ENCODE measurements around the gene GAREM2. TPM values are rescaled to one million over a fixed set of nuclear protein-coding genes. Genes with fewer than 3 reads are reported as not detected.

Gene GAREM2
- total and polyA plus RNA-seq, 9 of the 15 experiments (the other 6 are each of a cell fraction or from before 2014, with no cell fraction given), result 1.7 to 12.4 (median 2.5) TPM

DNA sequence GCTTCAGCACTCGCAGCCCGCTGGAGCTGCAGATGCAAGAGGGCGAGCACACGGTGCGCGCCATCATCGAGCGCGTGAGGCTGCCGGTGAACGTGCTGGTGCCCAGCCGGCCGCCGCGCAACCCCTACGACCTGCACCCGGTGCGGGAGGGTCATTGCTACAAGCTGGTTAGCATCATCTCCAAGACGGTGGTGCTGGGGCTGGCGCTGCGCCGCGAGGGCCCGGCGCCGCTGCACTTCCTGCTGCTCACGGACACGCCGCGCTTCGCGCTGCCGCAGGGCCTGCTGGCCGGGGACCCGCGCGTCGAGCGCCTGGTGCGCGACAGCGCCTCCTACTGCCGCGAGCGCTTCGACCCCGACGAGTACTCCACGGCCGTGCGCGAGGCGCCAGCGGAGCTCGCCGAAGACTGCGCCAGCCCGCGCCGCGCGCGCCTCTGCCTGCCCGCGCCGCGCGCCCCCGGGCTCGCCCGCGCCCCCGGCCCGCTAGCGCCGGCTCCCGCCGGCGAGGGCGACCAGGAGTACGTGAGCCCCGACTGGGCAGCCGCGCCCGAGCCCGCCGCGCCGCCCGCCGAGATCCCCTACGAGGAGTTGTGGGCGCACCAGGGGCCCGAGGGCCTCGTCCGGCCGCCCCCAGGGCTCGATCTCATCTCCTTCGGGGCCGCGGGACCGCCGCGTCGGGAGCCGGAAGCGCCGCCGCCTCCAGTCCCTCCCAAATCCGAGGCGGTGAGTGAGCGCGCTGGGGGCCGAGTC lies 11.8 kb downstream of the GAREM2 start (continued):
- TF ChIP-seq, protein P1, sequence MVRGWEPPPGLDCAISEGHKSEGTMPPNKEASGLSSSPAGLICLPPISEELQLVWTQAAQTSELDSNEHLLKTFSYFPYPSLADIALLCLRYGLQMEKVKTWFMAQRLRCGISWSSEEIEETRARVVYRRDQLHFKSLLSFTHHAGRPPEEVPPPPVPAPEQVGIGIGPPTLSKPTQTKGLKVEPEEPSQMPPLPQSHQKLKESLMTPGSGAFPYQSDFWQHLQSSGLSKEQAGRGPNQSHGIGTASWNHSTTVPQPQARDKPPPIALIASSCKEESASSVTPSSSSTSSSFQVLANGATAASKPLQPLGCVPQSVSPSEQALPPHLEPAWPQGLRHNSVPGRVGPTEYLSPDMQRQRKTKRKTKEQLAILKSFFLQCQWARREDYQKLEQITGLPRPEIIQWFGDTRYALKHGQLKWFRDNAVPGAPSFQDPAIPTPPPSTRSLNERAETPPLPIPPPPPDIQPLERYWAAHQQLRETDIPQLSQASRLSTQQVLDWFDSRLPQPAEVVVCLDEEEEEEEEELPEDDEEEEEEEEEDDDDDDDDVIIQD (CRISPR knock-in tag; IDR thresholded peaks at IDR 0.05), result peak; percentile 21; the same call in 1 of the 2 replicates
- TF ChIP-seq ZFP36 (IDR thresholded peaks at IDR 0.05; ENCODE audit: low read depth, low read length, partially characterized antibody), result no peak
- TF ChIP-seq MTA2 (IDR thresholded peaks at IDR 0.05; ENCODE audit: low read depth), result no peak
- no peak for TF ChIP-seq MCM7 (IDR thresholded peaks at IDR 0.05)
- no peak for TF ChIP-seq MCM2 (IDR thresholded peaks at IDR 0.05; ENCODE audit: low read depth)
- no peak for TF ChIP-seq ZNF217 (CRISPR knock-in tag; IDR thresholded peaks at IDR 0.05)
- peak; percentile 51; the same call in 1 of the 2 replicates for TF ChIP-seq CBX5 (IDR thresholded peaks at IDR 0.05; ENCODE audit: borderline replicate concordance, low read depth)
- no peak for TF ChIP-seq MBD2 (IDR thresholded peaks at IDR 0.05; ENCODE audit: borderline replicate concordance, low read depth)
- TF ChIP-seq, protein P2, sequence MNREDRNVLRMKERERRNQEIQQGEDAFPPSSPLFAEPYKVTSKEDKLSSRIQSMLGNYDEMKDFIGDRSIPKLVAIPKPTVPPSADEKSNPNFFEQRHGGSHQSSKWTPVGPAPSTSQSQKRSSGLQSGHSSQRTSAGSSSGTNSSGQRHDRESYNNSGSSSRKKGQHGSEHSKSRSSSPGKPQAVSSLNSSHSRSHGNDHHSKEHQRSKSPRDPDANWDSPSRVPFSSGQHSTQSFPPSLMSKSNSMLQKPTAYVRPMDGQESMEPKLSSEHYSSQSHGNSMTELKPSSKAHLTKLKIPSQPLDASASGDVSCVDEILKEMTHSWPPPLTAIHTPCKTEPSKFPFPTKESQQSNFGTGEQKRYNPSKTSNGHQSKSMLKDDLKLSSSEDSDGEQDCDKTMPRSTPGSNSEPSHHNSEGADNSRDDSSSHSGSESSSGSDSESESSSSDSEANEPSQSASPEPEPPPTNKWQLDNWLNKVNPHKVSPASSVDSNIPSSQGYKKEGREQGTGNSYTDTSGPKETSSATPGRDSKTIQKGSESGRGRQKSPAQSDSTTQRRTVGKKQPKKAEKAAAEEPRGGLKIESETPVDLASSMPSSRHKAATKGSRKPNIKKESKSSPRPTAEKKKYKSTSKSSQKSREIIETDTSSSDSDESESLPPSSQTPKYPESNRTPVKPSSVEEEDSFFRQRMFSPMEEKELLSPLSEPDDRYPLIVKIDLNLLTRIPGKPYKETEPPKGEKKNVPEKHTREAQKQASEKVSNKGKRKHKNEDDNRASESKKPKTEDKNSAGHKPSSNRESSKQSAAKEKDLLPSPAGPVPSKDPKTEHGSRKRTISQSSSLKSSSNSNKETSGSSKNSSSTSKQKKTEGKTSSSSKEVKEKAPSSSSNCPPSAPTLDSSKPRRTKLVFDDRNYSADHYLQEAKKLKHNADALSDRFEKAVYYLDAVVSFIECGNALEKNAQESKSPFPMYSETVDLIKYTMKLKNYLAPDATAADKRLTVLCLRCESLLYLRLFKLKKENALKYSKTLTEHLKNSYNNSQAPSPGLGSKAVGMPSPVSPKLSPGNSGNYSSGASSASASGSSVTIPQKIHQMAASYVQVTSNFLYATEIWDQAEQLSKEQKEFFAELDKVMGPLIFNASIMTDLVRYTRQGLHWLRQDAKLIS (CRISPR knock-in tag; IDR thresholded peaks at IDR 0.05), result peak; percentile 74; the same call in 1 of the 2 replicates
- TF ChIP-seq E2F3 (CRISPR knock-in tag; IDR thresholded peaks at IDR 0.05), result peak; percentile 80
- no peak for TF ChIP-seq TEAD4 (IDR thresholded peaks at IDR 0.05; ENCODE audit: low read length)
- TF ChIP-seq TEAD4 (CRISPR knock-in tag; IDR thresholded peaks at IDR 0.05; ENCODE audit: borderline replicate concordance), result no peak
- TF ChIP-seq, protein P3, sequence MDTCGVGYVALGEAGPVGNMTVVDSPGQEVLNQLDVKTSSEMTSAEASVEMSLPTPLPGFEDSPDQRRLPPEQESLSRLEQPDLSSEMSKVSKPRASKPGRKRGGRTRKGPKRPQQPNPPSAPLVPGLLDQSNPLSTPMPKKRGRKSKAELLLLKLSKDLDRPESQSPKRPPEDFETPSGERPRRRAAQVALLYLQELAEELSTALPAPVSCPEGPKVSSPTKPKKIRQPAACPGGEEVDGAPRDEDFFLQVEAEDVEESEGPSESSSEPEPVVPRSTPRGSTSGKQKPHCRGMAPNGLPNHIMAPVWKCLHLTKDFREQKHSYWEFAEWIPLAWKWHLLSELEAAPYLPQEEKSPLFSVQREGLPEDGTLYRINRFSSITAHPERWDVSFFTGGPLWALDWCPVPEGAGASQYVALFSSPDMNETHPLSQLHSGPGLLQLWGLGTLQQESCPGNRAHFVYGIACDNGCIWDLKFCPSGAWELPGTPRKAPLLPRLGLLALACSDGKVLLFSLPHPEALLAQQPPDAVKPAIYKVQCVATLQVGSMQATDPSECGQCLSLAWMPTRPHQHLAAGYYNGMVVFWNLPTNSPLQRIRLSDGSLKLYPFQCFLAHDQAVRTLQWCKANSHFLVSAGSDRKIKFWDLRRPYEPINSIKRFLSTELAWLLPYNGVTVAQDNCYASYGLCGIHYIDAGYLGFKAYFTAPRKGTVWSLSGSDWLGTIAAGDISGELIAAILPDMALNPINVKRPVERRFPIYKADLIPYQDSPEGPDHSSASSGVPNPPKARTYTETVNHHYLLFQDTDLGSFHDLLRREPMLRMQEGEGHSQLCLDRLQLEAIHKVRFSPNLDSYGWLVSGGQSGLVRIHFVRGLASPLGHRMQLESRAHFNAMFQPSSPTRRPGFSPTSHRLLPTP (IDR thresholded peaks at IDR 0.05; ENCODE audit: borderline replicate concordance, extremely low read depth, insufficient read length), result peak; percentile 32
- TF ChIP-seq, protein P4, sequence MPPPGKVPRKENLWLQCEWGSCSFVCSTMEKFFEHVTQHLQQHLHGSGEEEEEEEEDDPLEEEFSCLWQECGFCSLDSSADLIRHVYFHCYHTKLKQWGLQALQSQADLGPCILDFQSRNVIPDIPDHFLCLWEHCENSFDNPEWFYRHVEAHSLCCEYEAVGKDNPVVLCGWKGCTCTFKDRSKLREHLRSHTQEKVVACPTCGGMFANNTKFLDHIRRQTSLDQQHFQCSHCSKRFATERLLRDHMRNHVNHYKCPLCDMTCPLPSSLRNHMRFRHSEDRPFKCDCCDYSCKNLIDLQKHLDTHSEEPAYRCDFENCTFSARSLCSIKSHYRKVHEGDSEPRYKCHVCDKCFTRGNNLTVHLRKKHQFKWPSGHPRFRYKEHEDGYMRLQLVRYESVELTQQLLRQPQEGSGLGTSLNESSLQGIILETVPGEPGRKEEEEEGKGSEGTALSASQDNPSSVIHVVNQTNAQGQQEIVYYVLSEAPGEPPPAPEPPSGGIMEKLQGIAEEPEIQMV (tag; conservative IDR thresholded peaks at IDR 0.05; ENCODE audit: low read depth), result no peak
- no peak for TF ChIP-seq ZNF445 (CRISPR knock-in tag; IDR thresholded peaks at IDR 0.05; ENCODE audit: low read depth)
